Measurements from ENCODE around the gene RORC. TPM values are rescaled to one million over a fixed set of nuclear protein-coding genes. Genes with fewer than 3 reads are reported as not detected.

RORC gene
- polyA plus RNA-seq, 1 donor (not counting 4 experiments of a cell fraction or from before 2014, with no cell fraction given), result 0.12 TPM

- H4K20me1 ChIP-seq (ENCODE audit: control insufficient read depth, extremely low read depth, insufficient read depth, low read length), result no peaks in the 10 kb centered on the region
- H3K79me2 ChIP-seq (ENCODE audit: control insufficient read depth, insufficient read depth, low read length), result no peaks in the 10 kb centered on the region
- H3K4me3 ChIP-seq (ENCODE audit: control insufficient read depth in 2 of 3, extremely low read depth in 1 of 3, insufficient read depth in 2 of 3, low read depth in 1 of 3, low read length in 3 of 3), result no peak overlapping the region
- H3K9me3 ChIP-seq (ENCODE audit: control insufficient read depth, low read depth, low read length), result no peaks in the 10 kb centered on the region
- FAIRE-seq, result no peak
- dilution Hi-C loops (cut with MboI; ENCODE audit: extremely low pct_ligation_motif_present, low sequenced_read_pairs), result no loop called here
- H3K27me3 ChIP-seq (ENCODE audit: control insufficient read depth, extremely low read depth, insufficient read depth, low read length), result no peaks in the 10 kb centered on the region
- peaks cover 2% of the 10 kb centered on the region for H3K9me1 ChIP-seq (ENCODE audit: control insufficient read depth, extremely low read depth, insufficient read depth, low read length)
- TF ChIP-seq CTCF (optimal IDR thresholded peaks at IDR 0.05 in 1 of 3, IDR thresholded peaks at IDR 0.05 in 1 of 3, conservative IDR thresholded peaks at IDR 0.05 in 1 of 3; ENCODE audit: extremely low read depth in 1 of 3, insufficient read depth in 2 of 3, low read length in 3 of 3) (no peak), EZH2 (IDR thresholded peaks at IDR 0.05; ENCODE audit: low read length) (no peak)
- H2AFZ ChIP-seq (ENCODE audit: control insufficient read depth, low read length), result no peak overlapping the region
- H3K9ac ChIP-seq (ENCODE audit: control insufficient read depth, extremely low read depth, insufficient read depth, low read length), result no peak overlapping the region
- peaks cover 38% of the 10 kb centered on the region for H3K4me1 ChIP-seq (ENCODE audit: control insufficient read depth, extremely low read depth, insufficient read depth, low read length)
- H3K4me2 ChIP-seq (ENCODE audit: control insufficient read depth, extremely low read depth, insufficient read depth, low read depth, low read length), result no peak overlapping the region
- no peaks in the 10 kb centered on the region for H3K36me3 ChIP-seq (ENCODE audit: control insufficient read depth in 2 of 2, extremely low read depth in 1 of 2, insufficient read depth in 2 of 2, low read length in 2 of 2)
- no peak overlapping the region for H3K27ac ChIP-seq (ENCODE audit: control insufficient read depth, insufficient read depth, low read length)
- DNase-seq (ENCODE audit: low read depth, low spot score), result no peak
These were observed 1.7 kb upstream of the RORC start for GRCh38 chr1:151833172-151833900.

GRCh38 chr1:151832318-151832980 is 847 bp upstream of the RORC start:
- no peak for TF ChIP-seq EZH2 (IDR thresholded peaks at IDR 0.05; ENCODE audit: low read length)
- no peak for TF ChIP-seq CTCF (optimal IDR thresholded peaks at IDR 0.05 in 1 of 3, IDR thresholded peaks at IDR 0.05 in 1 of 3, conservative IDR thresholded peaks at IDR 0.05 in 1 of 3; ENCODE audit: extremely low read depth in 1 of 3, insufficient read depth in 2 of 3, low read length in 3 of 3)
- H3K9ac ChIP-seq (ENCODE audit: control insufficient read depth, extremely low read depth, insufficient read depth, low read length), result no peak overlapping the region

More at GRCh38 chr1:151832318-151832980, 847 bp upstream of the RORC start:
- no peaks in the 10 kb centered on the region for H3K9me3 ChIP-seq (ENCODE audit: control insufficient read depth, low read depth, low read length)
- H2AFZ ChIP-seq (ENCODE audit: control insufficient read depth, low read length), result peak overlapping the region; percentile 26
- H4K20me1 ChIP-seq (ENCODE audit: control insufficient read depth, extremely low read depth, insufficient read depth, low read length), result no peaks in the 10 kb centered on the region
- H3K9me1 ChIP-seq (ENCODE audit: control insufficient read depth, extremely low read depth, insufficient read depth, low read length), result peaks cover 2% of the 10 kb centered on the region
- no peaks in the 10 kb centered on the region for H3K27me3 ChIP-seq (ENCODE audit: control insufficient read depth, extremely low read depth, insufficient read depth, low read length)
- H3K4me2 ChIP-seq (ENCODE audit: control insufficient read depth, extremely low read depth, insufficient read depth, low read depth, low read length), result peak overlapping the region; percentile 5
- dilution Hi-C loops (cut with MboI; ENCODE audit: extremely low pct_ligation_motif_present, low sequenced_read_pairs), result no loop called here
- no peak for DNase-seq (ENCODE audit: low read depth, low spot score)
- no peaks in the 10 kb centered on the region for H3K79me2 ChIP-seq (ENCODE audit: control insufficient read depth, insufficient read depth, low read length)
- H3K27ac ChIP-seq (ENCODE audit: control insufficient read depth, insufficient read depth, low read length), result no peak overlapping the region
- no peak overlapping the region for H3K4me3 ChIP-seq (ENCODE audit: control insufficient read depth in 2 of 3, extremely low read depth in 1 of 3, insufficient read depth in 2 of 3, low read depth in 1 of 3, low read length in 3 of 3)
- no peak for FAIRE-seq
- H3K4me1 ChIP-seq (ENCODE audit: control insufficient read depth, extremely low read depth, insufficient read depth, low read length), result peaks cover 37% of the 10 kb centered on the region
- no peaks in the 10 kb centered on the region for H3K36me3 ChIP-seq (ENCODE audit: control insufficient read depth in 2 of 2, extremely low read depth in 1 of 2, insufficient read depth in 2 of 2, low read length in 2 of 2)

All from keratinocyte (primary cell).